ENCODE measurements around the gene ZFP57.
"Not testable (repeated sequence)": the region's sequence is repeated elsewhere in the genome, so short reads cannot be mapped to it uniquely, and the experiment has no call there.

- not testable (repeated sequence) for TF ChIP-seq EZH2phosphoT487 (IDR thresholded peaks at IDR 0.05; ENCODE audit: borderline replicate concordance); CTCF (conservative IDR thresholded peaks at IDR 0.05; ENCODE audit: low read length)
Measured at GRCh38 chr6:29672116-29672515, 8.8 kb downstream of the ZFP57 start.
